Daoy (cell line): ENCODE data around the gene GATAD2A. TPM values are rescaled to one million over a fixed set of nuclear protein-coding genes. Genes with fewer than 3 reads are reported as not detected.

Source experiments
- DNase-seq: peaks from one replicate; pipeline ENCODE4 v3.0.0-alpha.2; 2015; ENCODE audit warnings: low read depth
- total RNA-seq: library from RNA; depleted of rRNA; stranded (reverse); fragments of >200 nt; shearing (Covaris generic); gene quantifications from 2 replicates; pipeline ENCODE4 v1.2.3, GENCODE V29; 2014

Gene GATAD2A
- total RNA-seq, 1 experiment from 2014 or later: 45.6 TPM

- no peak for DNase-seq
Observed at GRCh38 chr19:19529783-19530422, 124.4 kb downstream of the GATAD2A start.

- DNase-seq: no peak
Observed at GRCh38 chr19:19530423-19530804, 124.9 kb downstream of the GATAD2A start.

- no peak for DNase-seq
Observed at GRCh38 chr19:19530889-19531288, 125.4 kb downstream of the GATAD2A start.

- peak; percentile 79 for DNase-seq
Observed at GRCh38 chr19:19531951-19532805, 126.7 kb downstream of the GATAD2A start.

- DNase-seq: no peak
Observed at GRCh38 chr19:19532806-19533701, 127.6 kb downstream of the GATAD2A start.

GRCh38 chr19:19533841-19534240, 128.4 kb downstream of the GATAD2A start:
- no peak for DNase-seq

- no peak for DNase-seq
Observed at GRCh38 chr19:19534556-19535265, 129.2 kb downstream of the GATAD2A start.

- DNase-seq: no peak
Observed at GRCh38 chr19:19535311-19536191, 130.1 kb downstream of the GATAD2A start.

- peak; percentile 42 for DNase-seq
Observed at GRCh38 chr19:19537075-19538048, 131.9 kb downstream of the GATAD2A start.

- peak; percentile 73 for DNase-seq
Observed at GRCh38 chr19:19538061-19538784, 132.7 kb downstream of the GATAD2A start, which contains the start of gene CILP2. CILP2 (plus strand) TSS chr19:19538265; CDS start chr19:19538350, 85 bp downstream.

GRCh38 chr19:19538785-19539166, 133.3 kb downstream of the GATAD2A start:
- no peak for DNase-seq

GRCh38 chr19:19539698-19540063, 134.2 kb downstream of the GATAD2A start:
- no peak for DNase-seq

GRCh38 chr19:19540064-19540714, 134.7 kb downstream of the GATAD2A start:
- DNase-seq: peak; percentile 79

GRCh38 chr19:19540715-19541515, 135.4 kb downstream of the GATAD2A start:
- peak; percentile 74 for DNase-seq

GRCh38 chr19:19541616-19542015, 136.1 kb downstream of the GATAD2A start:
- no peak for DNase-seq

GRCh38 chr19:19542507-19542906, 137.0 kb downstream of the GATAD2A start:
- DNase-seq: no peak

GRCh38 chr19:19543101-19543500, 137.6 kb downstream of the GATAD2A start:
- DNase-seq: no peak
